HFF-Myc (cell line): ENCODE data around the gene SMCR8.

Experiments used
- DNase-seq: peaks from one replicate; pipeline ENCODE4 v3.0.0-alpha.2; 2011; ENCODE audit warnings: low read depth; ENCODE audit errors: extremely low read depth
- H3K4me3 ChIP-seq: replicated peaks from 2 replicates; pipeline ENCODE4 v1.5.1; 2011; ENCODE audit warnings: low read depth, mild to moderate bottlenecking, control low read depth, low read length
- CTCF ChIP-seq: IDR thresholded peaks from 2 replicates; pipeline ENCODE4 v1.5.1; 2012; ENCODE audit warnings: mild to moderate bottlenecking, low read depth, low read length, control low read depth; ENCODE audit errors: missing control alignments

SMCR8 gene

DNA sequence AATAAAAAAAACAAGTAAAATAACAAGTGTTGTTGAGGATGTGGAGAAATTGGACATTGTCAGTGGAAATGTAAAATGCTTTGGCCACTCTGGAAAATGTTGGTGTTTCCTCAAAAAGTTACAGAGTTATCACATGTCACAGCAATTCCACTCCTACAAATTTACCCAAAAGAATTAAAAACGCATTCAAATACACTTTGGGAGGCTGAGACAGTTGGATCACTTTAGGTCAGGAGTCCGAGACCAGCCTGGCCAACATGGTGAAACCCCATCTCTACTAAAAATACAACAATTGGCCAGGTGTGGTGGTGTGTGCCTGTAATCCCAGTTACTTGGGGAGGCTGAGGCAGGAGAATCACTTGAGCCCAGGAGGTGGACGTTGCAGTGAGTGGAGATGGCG lies 5.9 kb upstream of the SMCR8 start:
- DNase-seq: no peak
- no peak overlapping the region for H3K4me3 ChIP-seq
- no peak for TF ChIP-seq CTCF

GRCh38 chr17:18314059-18314730 lies 898 bp upstream of the SMCR8 start:
- DNase-seq: no peak
- TF ChIP-seq CTCF: no peak
- H3K4me3 ChIP-seq: peak overlapping the region; percentile 95

- no peak for DNase-seq
- H3K4me3 ChIP-seq: peak overlapping the region; percentile 95
- no peak for TF ChIP-seq CTCF
These were observed 449 bp downstream of the SMCR8 start for GRCh38 chr17:18315562-18315922.

DNA sequence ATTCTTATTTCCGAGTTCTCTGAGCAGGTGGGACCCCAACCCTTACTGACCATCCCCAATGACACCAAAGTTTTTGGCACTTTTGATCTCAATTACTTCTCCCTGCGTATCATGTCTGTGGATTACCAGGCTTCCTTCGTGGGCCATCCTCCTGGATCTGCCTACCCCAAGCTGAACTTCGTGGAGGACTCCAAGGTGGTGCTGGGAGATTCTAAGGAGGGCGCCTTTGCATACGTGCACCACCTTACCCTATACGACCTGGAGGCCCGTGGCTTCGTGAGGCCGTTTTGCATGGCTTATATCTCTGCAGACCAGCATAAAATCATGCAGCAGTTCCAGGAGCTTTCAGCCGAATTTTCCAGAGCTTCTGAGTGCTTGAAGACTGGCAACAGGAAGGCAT lies 868 bp downstream of the SMCR8 start:
- no peak for DNase-seq
- H3K4me3 ChIP-seq: peak overlapping the region; percentile 95
- no peak for TF ChIP-seq CTCF

GRCh38 chr17:18318117-18318516 lies 3.0 kb downstream of the SMCR8 start:
- no peak for DNase-seq
- H3K4me3 ChIP-seq: peak overlapping the region; percentile 17
- TF ChIP-seq CTCF: no peak

DNA sequence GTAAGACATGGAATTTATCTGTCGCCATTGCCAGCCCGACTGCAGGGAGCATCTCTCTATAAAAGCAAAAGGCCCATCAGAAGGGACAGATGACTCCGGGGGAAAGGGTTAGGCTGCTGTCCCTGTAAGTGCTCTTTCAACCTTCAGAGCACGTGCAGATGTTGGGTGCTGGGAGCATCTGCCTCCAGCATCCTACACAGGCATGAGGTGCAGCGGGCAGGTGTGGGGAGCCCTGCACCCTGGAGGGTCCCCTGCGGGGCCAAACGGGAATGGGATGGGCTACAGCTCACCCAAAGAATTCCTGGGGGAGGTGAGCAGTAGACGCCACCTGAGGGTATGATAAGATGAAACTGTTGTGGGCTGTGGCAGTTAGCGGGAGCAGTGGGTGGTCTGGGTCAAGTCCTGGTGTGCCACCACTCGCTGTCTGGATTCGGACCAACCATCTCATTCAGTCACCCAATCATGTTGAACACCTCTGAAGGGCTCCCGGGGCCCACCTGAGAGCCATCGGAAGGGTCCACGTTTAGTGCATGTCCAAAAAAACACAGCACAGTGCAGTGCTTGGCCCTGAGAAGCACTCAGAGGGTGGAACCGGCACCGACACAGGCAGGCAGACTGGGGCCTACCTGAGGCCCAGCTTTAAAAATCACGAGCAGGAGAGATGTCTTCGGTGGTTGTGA lies 3.8 kb downstream of the SMCR8 start:
- no peak for TF ChIP-seq CTCF
- no peak for DNase-seq
- H3K4me3 ChIP-seq: peak overlapping the region; percentile 17
